HCT116 (cell line): Measurements from ENCODE around the gene MSH6. TPM values are rescaled to one million over a fixed set of nuclear protein-coding genes. Genes with fewer than 3 reads are reported as not detected.

ENCODE experiments used
- ATAC-seq: fragments of 200-7000 bp; cut with Tn5 transposase; 2 replicates; pipeline ENCODE4 v1.9.1; 2020; ENCODE audit warnings: mild to moderate bottlenecking, moderate library complexity
- BruUV-seq: library from RNA; stranded (reverse); fragments of 400-500 nt; replicated peaks from 2 replicates; lab custom pipeline; 2021; lab: Mats Ljungman, UMichigan
- CTCF ChIA-PET: fragments of 300-600 bp; sonication (Branson Sonifier 250); formaldehyde crosslinking; loops from one replicate; lab custom pipeline; 2021; ENCODE audit warnings: antibody characterized with exemption; lab: Charles Lee
- POLR2A ChIA-PET: fragments of 300-600, 350-600 bp; sonication (Branson Sonifier 250); formaldehyde crosslinking; loops from one replicate; lab custom pipeline; 2021; ENCODE audit warnings: antibody characterized with exemption; lab: Charles Lee
- RAD21 ChIA-PET, 2 experiments: fragments of 300-600 bp; sonication (Branson Sonifier 250); formaldehyde crosslinking; loops; one replicate each; lab custom pipeline; 2023; ENCODE audit warnings: low total read pairs in 2 of 2; ENCODE audit not compliant: uncharacterized antibody in 2 of 2, unreplicated experiment in 2 of 2, low non-redundant PET in 1 of 2; lab: Charles Lee
- DNase-seq: peaks from one replicate; pipeline ENCODE4 v3.0.0-alpha.2; 2010; ENCODE audit warnings: low read depth, low spot score
- H2AFZ ChIP-seq: fragments of 200-600 bp; shearing (Covaris generic), sonication (generic); 2 replicates; pipeline ENCODE4 v1.6.1; 2017; ENCODE audit warnings: low read depth, mixed run types, mixed read lengths, antibody characterized with exemption, low read length; ENCODE audit not compliant: poor library complexity, severe bottlenecking
- H3K27ac ChIP-seq: 2 replicates; pipeline ENCODE4 v1.5.1; 2012; ENCODE audit warnings: low read depth, low read length
- H3K27me3 ChIP-seq: fragments of 200-600 bp; sonication (generic); 2 replicates; pipeline ENCODE4 v1.6.1; 2016; ENCODE audit warnings: mixed run types, low read length, mixed read lengths; ENCODE audit not compliant: insufficient read depth
- H3K36me3 ChIP-seq, 2 experiments: fragments of 200-500 bp in 1 of 2; fragments of 200-600 bp in 1 of 2; sonication (Bioruptor generic) in 1 of 2; sonication (generic) in 1 of 2; 2 replicates each; pipeline versions ENCODE4 v1.5.1 to v1.6.1; 2014 to 2016; ENCODE audit warnings: low read length in 2 of 2, inconsistent platforms in 1 of 2, mixed read lengths in 1 of 2, mixed run types in 1 of 2; ENCODE audit not compliant: insufficient read depth in 2 of 2, control insufficient read depth in 1 of 2
- H3K4me1 ChIP-seq, 2 experiments: fragments of 200-600 bp in 1 of 2; sonication (generic) in 1 of 2; 2 replicates each; pipeline versions ENCODE4 v1.5.1 to v1.6.1; 2012 to 2017; ENCODE audit warnings: low read length in 2 of 2, inconsistent platforms in 1 of 2, mild to moderate bottlenecking in 1 of 2, mixed read lengths in 1 of 2, mixed run types in 1 of 2, moderate library complexity in 1 of 2; ENCODE audit not compliant: insufficient read depth in 2 of 2, control insufficient read depth in 1 of 2
- H3K4me2 ChIP-seq: fragments of 200-600 bp; sonication (generic); 2 replicates; pipeline ENCODE4 v1.6.1; 2017; ENCODE audit warnings: mixed run types, low read length, mixed read lengths
- H3K4me3 ChIP-seq, 2 experiments: fragments of 200-600 bp in 1 of 2; sonication (generic) in 1 of 2; replicated peaks in 1 of 2; 2 replicates each; pipeline ENCODE4 v1.5.1; 2011 to 2016; ENCODE audit warnings: low read length in 2 of 2, control low read depth in 1 of 2, low read depth in 1 of 2, mild to moderate bottlenecking in 1 of 2, mixed read lengths in 1 of 2, mixed run types in 1 of 2
- H3K79me2 ChIP-seq: fragments of 200-600 bp; sonication (generic); 2 replicates; pipeline ENCODE4 v1.6.1; 2017; ENCODE audit warnings: mild to moderate bottlenecking, mixed run types, low read length, moderate library complexity, mixed read lengths; ENCODE audit not compliant: insufficient read depth
- H3K9ac ChIP-seq: fragments of 200-600 bp; sonication (generic); 2 replicates; pipeline ENCODE4 v1.6.1; 2016; ENCODE audit warnings: low read length, mixed read lengths
- H3K9me2 ChIP-seq: fragments of 200-600 bp; sonication (generic), shearing (Covaris generic); 2 replicates; pipeline ENCODE4 v1.6.1; 2017; ENCODE audit warnings: mixed run types, mild to moderate bottlenecking, moderate library complexity; ENCODE audit not compliant: insufficient read depth
- H3K9me3 ChIP-seq, 2 experiments: fragments of 200-500 bp in 1 of 2; fragments of 200-600 bp in 1 of 2; sonication (Bioruptor generic) in 1 of 2; sonication (generic) in 1 of 2; 2 replicates each; pipeline ENCODE4 v1.6.1; 2014 to 2017; ENCODE audit warnings: low read length in 2 of 2, mixed read lengths in 2 of 2, inconsistent platforms in 1 of 2, low read depth in 1 of 2, mild to moderate bottlenecking in 1 of 2, mixed run types in 1 of 2, moderate library complexity in 1 of 2; ENCODE audit not compliant: control insufficient read depth in 1 of 2, insufficient read depth in 1 of 2
- H4K20me1 ChIP-seq: fragments of 200-600 bp; sonication (generic), shearing (Covaris generic); 2 replicates; pipeline ENCODE4 v1.6.1; 2017; ENCODE audit warnings: mixed run types, mild to moderate bottlenecking, moderate library complexity; ENCODE audit not compliant: insufficient read depth
- CBX3 ChIP-seq: IDR thresholded peaks from 2 replicates; pipeline ENCODE4 v1.6.1; 2012; ENCODE audit warnings: low read depth
- EZH2phosphoT487 ChIP-seq: fragments of 200-600 bp; IDR thresholded peaks from 2 replicates; pipeline ENCODE4 v1.6.1; 2018; ENCODE audit warnings: antibody characterized with exemption, borderline replicate concordance
- POLR2A ChIP-seq: IDR thresholded peaks from 2 replicates; pipeline ENCODE4 v1.7.0; 2011; ENCODE audit warnings: borderline replicate concordance; ENCODE audit not compliant: insufficient read depth, insufficient read length; ENCODE audit errors: extremely low read depth
- SIN3A ChIP-seq: IDR thresholded peaks from 2 replicates; pipeline ENCODE4 v1.6.1; 2012; ENCODE audit warnings: low read depth
- TCF7L2 ChIP-seq: IDR thresholded peaks from 2 replicates; pipeline ENCODE4 v1.7.0; 2011; ENCODE audit warnings: borderline replicate concordance, inconsistent platforms; ENCODE audit not compliant: insufficient read depth, insufficient read length; ENCODE audit errors: extremely low read depth
- ZNF274 ChIP-seq: fragments of 200-500 bp; sonication (Bioruptor generic); IDR thresholded peaks from 2 replicates; pipeline ENCODE4 v1.6.1; 2014; ENCODE audit warnings: mild to moderate bottlenecking, low read depth, low read length, inconsistent platforms
- intact Hi-C: fragments of 100-400 bp; cut with micrococcal nuclease; formaldehyde crosslinking; loops from 2 replicates; pipeline ENCODE4 v1.10.0; 2022
- total RNA-seq: library from RNA; stranded (reverse); gene quantifications from one replicate; pipeline ENCODE4 v1.2.1, GENCODE V29; 2021; ENCODE audit not compliant: unreplicated experiment
- TF ChIP-seq, protein P1 (sequence below): IDR thresholded peaks from 2 replicates; pipeline ENCODE4 v1.6.1; 2012
- TF ChIP-seq, protein P2 (sequence below), 3 experiments: fragments of 200-600 bp in 1 of 3; sonication (generic) in 1 of 3; IDR thresholded peaks in 2 of 3; conservative IDR thresholded peaks in 1 of 3; 2 replicates each; pipeline ENCODE4 v1.5.1; 2012 to 2017; ENCODE audit warnings: low read depth in 2 of 3, low read length in 2 of 3, antibody characterized with exemption in 1 of 3, borderline replicate concordance in 1 of 3, control low read depth in 1 of 3, mild to moderate bottlenecking in 1 of 3, mixed read lengths in 1 of 3, mixed run types in 1 of 3, moderate library complexity in 1 of 3; ENCODE audit not compliant: insufficient read depth in 1 of 3

MSH6 gene
- total RNA-seq, 1 experiment from 2014 or later = 71.2 TPM

DNA sequence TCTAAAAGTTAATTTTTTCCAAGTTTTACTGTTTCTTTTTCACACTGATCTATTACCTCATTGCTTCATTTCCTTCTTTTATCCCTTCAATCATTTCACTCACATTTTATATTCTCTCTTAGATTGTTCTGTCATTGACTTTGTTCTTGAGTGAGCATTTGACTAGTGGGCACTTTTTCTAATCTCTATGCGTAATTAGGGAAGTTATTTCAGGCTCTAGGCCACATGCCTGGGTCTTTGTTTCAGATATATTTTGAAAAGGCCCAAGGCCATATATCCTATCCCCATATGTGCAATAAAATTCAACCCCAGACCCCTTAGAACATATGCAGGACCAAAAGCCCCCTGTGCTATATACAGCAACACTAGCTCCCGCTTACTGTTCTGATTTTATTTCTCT is 61.2 kb downstream of the MSH6 start:
- Histone ChIP-seq H2AFZ (no peak overlapping the region), H3K4me1 (no peaks in the 10 kb centered on the region), H3K9me2 (no peaks in the 10 kb centered on the region), H3K4me3 (no peak overlapping the region), H3K9ac (no peak overlapping the region), H3K9me3 (no peaks in the 10 kb centered on the region), H3K27me3 (no peaks in the 10 kb centered on the region), H3K36me3 (no peaks in the 10 kb centered on the region), H3K27ac (no peak overlapping the region), H3K79me2 (peaks cover 51% of the 10 kb centered on the region), H4K20me1 (no peaks in the 10 kb centered on the region), H3K4me2 (no peak overlapping the region)
- ChIA-PET CTCF (no interaction called here), RAD21 (no interaction called here), POLR2A (no interaction called here)
- no peak for DNase-seq
- intact Hi-C loops = no loop called here
- TF ChIP-seq CBX3 = no peak
- no peak for TF ChIP-seq TCF7L2
- TF ChIP-seq, protein P1, sequence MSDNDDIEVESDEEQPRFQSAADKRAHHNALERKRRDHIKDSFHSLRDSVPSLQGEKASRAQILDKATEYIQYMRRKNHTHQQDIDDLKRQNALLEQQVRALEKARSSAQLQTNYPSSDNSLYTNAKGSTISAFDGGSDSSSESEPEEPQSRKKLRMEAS = no peak
- no TSS peak for BruUV-seq
- ATAC-seq = no peak

DNA sequence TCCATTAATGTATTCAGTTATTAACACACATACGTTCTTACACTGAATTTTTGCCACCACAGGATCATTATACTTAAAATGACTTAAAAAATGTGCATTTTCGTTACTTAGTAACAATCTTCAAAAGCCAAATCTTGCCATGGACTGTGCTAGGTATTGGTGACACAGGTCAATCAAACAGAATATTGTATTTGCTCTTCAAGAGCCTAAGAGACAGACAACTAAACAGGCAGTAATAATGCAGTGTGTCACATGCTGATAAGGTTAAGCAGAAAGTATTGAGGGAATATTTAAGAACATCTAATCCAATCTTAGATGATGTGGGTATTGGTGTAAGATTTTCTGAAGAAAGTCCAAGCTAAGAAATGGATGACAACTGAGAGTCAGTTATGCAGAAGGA is 66.4 kb downstream of the MSH6 start:
- ATAC-seq (no peak), DNase-seq (no peak)
- intact Hi-C loops = no loop called here
- BruUV-seq = no TSS peak
- ChIA-PET RAD21 (no interaction called here), CTCF (interaction anchor here (1.4 kb wide), 1 partner anchor 9 kb away, joined by 4 read pairs; no protein-coding TSS in a partner anchor), POLR2A (no interaction called here)
- no peak for TF ChIP-seq TCF7L2
- TF ChIP-seq, protein P2, sequence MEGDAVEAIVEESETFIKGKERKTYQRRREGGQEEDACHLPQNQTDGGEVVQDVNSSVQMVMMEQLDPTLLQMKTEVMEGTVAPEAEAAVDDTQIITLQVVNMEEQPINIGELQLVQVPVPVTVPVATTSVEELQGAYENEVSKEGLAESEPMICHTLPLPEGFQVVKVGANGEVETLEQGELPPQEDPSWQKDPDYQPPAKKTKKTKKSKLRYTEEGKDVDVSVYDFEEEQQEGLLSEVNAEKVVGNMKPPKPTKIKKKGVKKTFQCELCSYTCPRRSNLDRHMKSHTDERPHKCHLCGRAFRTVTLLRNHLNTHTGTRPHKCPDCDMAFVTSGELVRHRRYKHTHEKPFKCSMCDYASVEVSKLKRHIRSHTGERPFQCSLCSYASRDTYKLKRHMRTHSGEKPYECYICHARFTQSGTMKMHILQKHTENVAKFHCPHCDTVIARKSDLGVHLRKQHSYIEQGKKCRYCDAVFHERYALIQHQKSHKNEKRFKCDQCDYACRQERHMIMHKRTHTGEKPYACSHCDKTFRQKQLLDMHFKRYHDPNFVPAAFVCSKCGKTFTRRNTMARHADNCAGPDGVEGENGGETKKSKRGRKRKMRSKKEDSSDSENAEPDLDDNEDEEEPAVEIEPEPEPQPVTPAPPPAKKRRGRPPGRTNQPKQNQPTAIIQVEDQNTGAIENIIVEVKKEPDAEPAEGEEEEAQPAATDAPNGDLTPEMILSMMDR (IDR thresholded peaks at IDR 0.05 in 2 of 3, conservative IDR thresholded peaks at IDR 0.05 in 1 of 3; ENCODE audit: borderline replicate concordance in 1 of 3, insufficient read depth in 1 of 3, low read depth in 2 of 3, low read length in 2 of 3) = no peak
- TF ChIP-seq POLR2A = no peak
- no peak for TF ChIP-seq SIN3A
- TF ChIP-seq EZH2phosphoT487 = no peak
- no peak for TF ChIP-seq ZNF274
- Histone ChIP-seq H3K36me3 (no peaks in the 10 kb centered on the region), H3K79me2 (peaks cover 73% of the 10 kb centered on the region), H3K9me2 (no peaks in the 10 kb centered on the region), H3K4me3 (no peak overlapping the region), H3K27me3 (no peaks in the 10 kb centered on the region), H2AFZ (no peak overlapping the region), H3K27ac (no peak overlapping the region), H3K9ac (no peak overlapping the region), H4K20me1 (no peaks in the 10 kb centered on the region), H3K4me2 (no peak overlapping the region), H3K4me1 (no peaks in the 10 kb centered on the region), H3K9me3 (no peaks in the 10 kb centered on the region)
